Brain microvascular endothelial cell (primary cell): Measurements from ENCODE around the gene DPF3.
A peak's percentile ranks its signal among the peaks of the same experiment; 100 is the strongest.

Experiments
- DNase-seq: peaks from one replicate; pipeline ENCODE4 v3.0.0-alpha.2; 2020
- H3K27ac ChIP-seq: fragments of 250-450 bp; sonication (Bioruptor Pico); 2 replicates; pipeline ENCODE4 v1.5.1; 2020; ENCODE audit warnings: mild to moderate bottlenecking, moderate library complexity
- H3K27me3 ChIP-seq: fragments of 250-450 bp; sonication (Bioruptor Pico); replicated peaks from 2 replicates; pipeline ENCODE4 v1.5.1; 2020; ENCODE audit warnings: mild to moderate bottlenecking
- H3K36me3 ChIP-seq: fragments of 250-450 bp; sonication (Bioruptor Pico); replicated peaks from 2 replicates; pipeline ENCODE4 v1.5.1; 2020; ENCODE audit warnings: mild to moderate bottlenecking
- H3K4me3 ChIP-seq: 2 replicates; pipeline ENCODE4 v1.5.1; 2011; ENCODE audit warnings: low read depth, mild to moderate bottlenecking, control low read depth, low read length, moderate library complexity
- in situ Hi-C: cut with HindIII; loops from 2 replicates; pipeline ENCODE4 v1.10.0; 2017; ENCODE audit warnings: low sequenced_read_pairs, low pct_ligation_motif_present
- TF ChIP-seq, protein P1 (sequence below): IDR thresholded peaks from 2 replicates; pipeline ENCODE4 v1.5.1; 2011; ENCODE audit warnings: low read depth, mild to moderate bottlenecking, moderate library complexity, low read length, control low read depth, inconsistent platforms; ENCODE audit errors: missing control alignments

DPF3 gene

DNA sequence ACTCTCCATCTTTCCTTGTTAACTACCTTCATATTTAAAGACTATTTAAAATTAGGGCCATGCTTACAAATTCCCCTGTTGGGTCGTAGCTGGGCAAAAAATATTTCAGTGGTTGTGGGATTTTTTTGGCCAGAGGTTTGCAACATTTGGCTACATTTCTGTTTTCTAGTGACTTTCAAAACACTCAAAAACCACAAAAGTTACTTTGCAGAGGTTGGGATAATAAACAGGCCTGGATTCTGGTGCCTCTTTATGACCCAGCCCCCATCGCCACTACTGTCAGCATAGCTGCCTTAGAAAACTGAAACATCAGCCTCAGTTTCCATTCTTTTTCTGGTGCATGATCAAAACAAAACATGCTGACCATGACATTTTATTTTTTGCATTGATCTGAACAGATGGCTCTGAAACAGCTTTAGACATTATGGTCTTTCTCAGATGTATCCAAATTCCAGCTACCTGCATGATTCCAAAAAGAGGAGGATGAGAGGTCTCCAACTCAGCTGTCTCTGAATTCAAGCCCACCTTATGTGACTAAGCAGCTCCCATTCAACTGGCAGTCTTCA, 5.2 kb downstream of the DPF3 start:
- H3K36me3 ChIP-seq, result no peaks in the 10 kb centered on the region
- H3K4me3 ChIP-seq, result no peak overlapping the region
- no peak for DNase-seq
- no peak overlapping the region for H3K27ac ChIP-seq
- H3K27me3 ChIP-seq, result no peaks in the 10 kb centered on the region
- TF ChIP-seq, protein P1, sequence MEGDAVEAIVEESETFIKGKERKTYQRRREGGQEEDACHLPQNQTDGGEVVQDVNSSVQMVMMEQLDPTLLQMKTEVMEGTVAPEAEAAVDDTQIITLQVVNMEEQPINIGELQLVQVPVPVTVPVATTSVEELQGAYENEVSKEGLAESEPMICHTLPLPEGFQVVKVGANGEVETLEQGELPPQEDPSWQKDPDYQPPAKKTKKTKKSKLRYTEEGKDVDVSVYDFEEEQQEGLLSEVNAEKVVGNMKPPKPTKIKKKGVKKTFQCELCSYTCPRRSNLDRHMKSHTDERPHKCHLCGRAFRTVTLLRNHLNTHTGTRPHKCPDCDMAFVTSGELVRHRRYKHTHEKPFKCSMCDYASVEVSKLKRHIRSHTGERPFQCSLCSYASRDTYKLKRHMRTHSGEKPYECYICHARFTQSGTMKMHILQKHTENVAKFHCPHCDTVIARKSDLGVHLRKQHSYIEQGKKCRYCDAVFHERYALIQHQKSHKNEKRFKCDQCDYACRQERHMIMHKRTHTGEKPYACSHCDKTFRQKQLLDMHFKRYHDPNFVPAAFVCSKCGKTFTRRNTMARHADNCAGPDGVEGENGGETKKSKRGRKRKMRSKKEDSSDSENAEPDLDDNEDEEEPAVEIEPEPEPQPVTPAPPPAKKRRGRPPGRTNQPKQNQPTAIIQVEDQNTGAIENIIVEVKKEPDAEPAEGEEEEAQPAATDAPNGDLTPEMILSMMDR, result no peak
- in situ Hi-C loops, result no loop called here

DNA sequence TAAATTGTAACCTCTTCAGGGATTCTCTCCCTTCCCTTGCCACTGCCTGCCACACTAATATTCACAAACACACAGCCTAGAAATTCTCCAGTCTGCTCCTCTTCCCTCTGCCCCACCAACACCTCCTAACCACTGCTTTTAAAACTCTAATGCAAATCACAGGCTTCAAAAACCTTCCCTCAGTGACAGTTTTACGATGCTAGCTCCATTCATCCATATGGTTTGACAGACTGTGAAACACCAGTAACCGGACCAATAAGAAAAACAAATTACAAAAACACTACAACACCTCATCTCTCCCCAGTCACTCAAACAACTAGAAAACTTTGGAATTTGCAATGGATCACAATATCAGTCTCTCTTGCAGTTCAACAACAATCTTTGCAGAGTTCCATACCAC, 5.7 kb downstream of the DPF3 start:
- in situ Hi-C loops, result no loop called here
- TF ChIP-seq, protein P1, result no peak
- no peaks in the 10 kb centered on the region for H3K27me3 ChIP-seq

DNA sequence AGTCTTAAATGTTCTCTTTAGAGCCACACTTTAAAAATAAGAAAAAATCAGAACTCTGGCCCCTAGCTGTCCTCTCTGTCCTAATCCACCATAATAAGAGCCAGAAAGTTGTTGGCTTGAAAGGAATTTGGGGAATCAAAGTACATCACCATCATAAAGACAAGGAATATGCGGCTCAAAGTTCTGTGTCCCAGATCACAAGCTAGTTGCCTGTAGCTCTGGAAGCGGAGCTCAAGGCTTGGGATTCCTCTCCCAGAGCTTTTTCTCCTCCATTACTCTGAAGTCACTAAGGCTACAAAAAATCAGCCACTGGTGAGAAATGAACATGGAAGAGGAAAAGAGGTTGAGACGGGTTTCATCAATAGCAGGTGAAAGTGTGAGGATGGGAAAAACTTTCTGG, 6.4 kb downstream of the DPF3 start:
- TF ChIP-seq, protein P1, result no peak
- DNase-seq, result no peak
- in situ Hi-C loops, result no loop called here
- H3K36me3 ChIP-seq, result no peaks in the 10 kb centered on the region
- H3K27me3 ChIP-seq, result no peaks in the 10 kb centered on the region
- no peak overlapping the region for H3K27ac ChIP-seq
- H3K4me3 ChIP-seq, result no peak overlapping the region

More for the DNA sequence above, 5.7 kb downstream of the DPF3 start:
- no peak overlapping the region for H3K4me3 ChIP-seq
- H3K36me3 ChIP-seq, result no peaks in the 10 kb centered on the region
- DNase-seq, result no peak
- H3K27ac ChIP-seq, result no peak overlapping the region

DNA sequence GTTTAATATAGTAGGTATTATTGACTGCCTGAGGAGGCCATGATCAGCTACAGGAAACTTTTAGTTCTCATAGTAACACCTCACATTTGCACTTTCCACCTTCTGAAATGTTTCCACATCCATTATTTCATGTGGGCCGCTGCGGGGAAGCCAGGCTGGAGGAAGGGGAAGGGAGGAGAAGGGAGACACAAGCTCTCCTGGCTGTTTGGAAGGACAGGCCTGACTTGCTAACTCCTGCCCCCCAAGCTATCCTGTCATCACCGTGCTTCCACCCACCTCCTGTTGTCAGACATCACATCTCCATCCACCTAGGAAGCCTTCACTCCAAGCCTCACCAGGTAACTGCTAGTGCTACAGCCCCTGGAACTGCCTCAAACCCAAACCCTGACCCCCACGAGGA, 9.5 kb downstream of the DPF3 start:
- TF ChIP-seq, protein P1, result no peak
- H3K27me3 ChIP-seq, result no peaks in the 10 kb centered on the region
- in situ Hi-C loops, result no loop called here
- no peak for DNase-seq
- H3K36me3 ChIP-seq, result no peaks in the 10 kb centered on the region
- H3K4me3 ChIP-seq, result no peak overlapping the region
- H3K27ac ChIP-seq, result peak overlapping the region; percentile 76

DNA sequence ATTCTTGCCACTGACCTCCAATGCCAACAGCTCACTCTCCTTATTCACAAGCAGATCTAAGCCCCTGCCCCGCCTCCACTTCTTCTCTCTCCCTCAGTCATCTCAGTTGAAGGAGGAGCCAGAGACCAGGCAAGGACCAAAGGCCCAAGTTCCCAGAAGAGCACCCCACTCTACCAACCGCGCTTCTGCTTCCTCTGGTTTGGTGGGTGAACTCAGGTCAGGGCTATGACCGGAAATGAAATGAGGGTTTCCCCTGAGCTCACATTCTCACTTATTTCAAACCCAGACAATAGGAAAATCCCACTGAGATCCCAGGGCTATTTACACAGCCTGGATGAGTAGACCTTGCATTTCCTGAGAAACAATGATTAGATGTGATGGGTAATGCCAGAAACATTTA, 9.9 kb downstream of the DPF3 start:
- DNase-seq, result peak; percentile 78
- H3K27me3 ChIP-seq, result no peaks in the 10 kb centered on the region
- in situ Hi-C loops, result no loop called here
- no peaks in the 10 kb centered on the region for H3K36me3 ChIP-seq
- no peak overlapping the region for H3K4me3 ChIP-seq
- TF ChIP-seq, protein P1, result no peak
- peak overlapping the region; percentile 76 for H3K27ac ChIP-seq

DNA sequence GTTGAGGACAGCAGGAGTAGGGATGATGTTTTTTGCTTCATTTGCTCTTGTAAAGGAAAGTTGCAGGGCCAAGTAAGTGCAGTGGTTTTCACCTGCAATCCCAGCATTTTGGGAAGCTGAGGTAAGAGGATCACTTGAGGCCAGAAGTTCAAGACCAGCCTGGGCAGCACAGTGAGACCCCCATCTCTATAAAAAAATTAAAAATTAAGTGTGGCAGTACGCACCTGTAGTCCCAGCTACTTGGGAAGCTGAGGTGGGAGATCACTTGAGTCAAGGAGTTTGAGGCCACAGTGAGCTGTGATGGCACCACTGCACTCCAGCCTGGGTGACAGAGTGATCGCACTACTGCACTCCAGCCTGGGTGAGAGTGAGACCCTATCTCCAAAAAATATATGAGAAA, 10.8 kb downstream of the DPF3 start:
- Histone ChIP-seq H3K36me3 (no peaks in the 10 kb centered on the region), H3K27me3 (no peaks in the 10 kb centered on the region), H3K27ac (peak overlapping the region; percentile 76), H3K4me3 (no peak overlapping the region)
- in situ Hi-C loops, result no loop called here
- DNase-seq, result no peak
- TF ChIP-seq, protein P1, result no peak
